HepG2 (cell line): ENCODE measurements around the gene SOCS1. TPM values are rescaled to one million over a fixed set of nuclear protein-coding genes. Genes with fewer than 3 reads are reported as not detected.

Experiments
- AGO2 ChIP-seq: fragments of 200-400 bp; formaldehyde crosslinking; optimal IDR thresholded peaks from 2 replicates; pipeline ENCODE3; 2017; ENCODE audit warnings: mild to moderate bottlenecking, low read depth, low read length, moderate library complexity
- AHDC1 ChIP-seq: sonication (generic); formaldehyde crosslinking; IDR thresholded peaks from 2 replicates; pipeline ENCODE4 v1.5.1; 2020; ENCODE audit warnings: mild to moderate bottlenecking, missing genetic modification reagents, borderline replicate concordance
- HNF4G ChIP-seq, 2 experiments: sonication (generic) in 1 of 2; formaldehyde crosslinking in 1 of 2; IDR thresholded peaks; 2 replicates each; pipeline versions ENCODE4 v1.4.0 to v1.6.1; 2011 to 2020; ENCODE audit warnings: borderline replicate concordance in 2 of 2, low read depth in 2 of 2, mild to moderate bottlenecking in 2 of 2, low read length in 1 of 2, missing genetic modification reagents in 1 of 2, moderate library complexity in 1 of 2
- PCBP2 ChIP-seq: fragments of 200-400 bp; formaldehyde crosslinking; optimal IDR thresholded peaks from 2 replicates; pipeline ENCODE3; 2018; ENCODE audit warnings: low read length, low read depth; ENCODE audit not compliant: poor library complexity, severe bottlenecking
- RAD21 ChIP-seq: fragments of 450-650 bp; formaldehyde crosslinking; IDR thresholded peaks from 2 replicates; pipeline ENCODE4 v1.5.0; 2020; ENCODE audit warnings: mild to moderate bottlenecking
- SMAD1 ChIP-seq: sonication (generic); formaldehyde crosslinking; IDR thresholded peaks from 2 replicates; pipeline ENCODE4 v1.4.0; 2020; ENCODE audit warnings: missing genetic modification reagents, low read depth, mild to moderate bottlenecking, borderline replicate concordance
- TBL1XR1 ChIP-seq: fragments of 150-350 bp; IDR thresholded peaks from 2 replicates; pipeline ENCODE4 v1.6.1; 2014; ENCODE audit warnings: borderline replicate concordance, low read length; ENCODE audit not compliant: partially characterized antibody
- ZEB1 ChIP-seq: IDR thresholded peaks from 2 replicates; pipeline ENCODE4 v1.6.1; 2012; ENCODE audit warnings: mild to moderate bottlenecking, low read depth, inconsistent platforms; ENCODE audit not compliant: insufficient replicate concordance
- ZNF230 ChIP-seq: sonication (generic); formaldehyde crosslinking; IDR thresholded peaks from 2 replicates; pipeline ENCODE4 v1.4.0; 2020; ENCODE audit warnings: mild to moderate bottlenecking, missing genetic modification reagents
- ZNF44 ChIP-seq: sonication (generic); formaldehyde crosslinking; IDR thresholded peaks from 2 replicates; pipeline ENCODE4 v1.5.1; 2020; ENCODE audit warnings: mild to moderate bottlenecking, missing genetic modification reagents
- ZNF781 ChIP-seq: sonication (generic); formaldehyde crosslinking; IDR thresholded peaks from 2 replicates; pipeline ENCODE4 v1.5.1; 2020; ENCODE audit warnings: borderline replicate concordance, mild to moderate bottlenecking, missing genetic modification reagents; ENCODE audit errors: not compliant biosample characterization
- ZNF850 ChIP-seq: sonication (generic); formaldehyde crosslinking; conservative IDR thresholded peaks from 2 replicates; pipeline ENCODE4 v1.9.0; 2021; ENCODE audit warnings: mild to moderate bottlenecking, missing genetic modification reagents
- polyA plus RNA-seq, 8 experiments: library from polyadenylated mRNA; depleted of rRNA in 3 of 8; stranded (reverse) in 7 of 8; unstranded in 1 of 8; fragments of >200 nt; fragmentation: Illumina TruSeq in 4 of 8; extraction: Trizol in 4 of 8; gene quantifications; 2 replicates each; pipeline versions ENCODE4 v1.2.1 to v1.2.3, GENCODE V29; 2011 to 2016; ENCODE audit warnings: low read depth in 4 of 8, missing spikeins in 1 of 8, mixed read lengths in 1 of 8; ENCODE audit not compliant: insufficient read depth in 1 of 8
- total RNA-seq, 5 experiments: library from RNA; depleted of rRNA; stranded (reverse); fragments of >200 nt; fragmentation: Illumina TruSeq; extraction: Trizol; gene quantifications; 2 replicates each; pipeline ENCODE4 v1.2.3, GENCODE V29; 2016; ENCODE audit warnings: low read depth in 1 of 5
- TF ChIP-seq, protein P1 (sequence below): sonication (generic); formaldehyde crosslinking; conservative IDR thresholded peaks from 2 replicates; pipeline ENCODE4 v1.4.0; 2020; ENCODE audit warnings: mild to moderate bottlenecking, missing genetic modification reagents, moderate library complexity
- TF ChIP-seq, protein P2 (sequence below): sonication (generic); formaldehyde crosslinking; IDR thresholded peaks from 2 replicates; pipeline ENCODE4 v1.4.0; 2020; ENCODE audit warnings: mild to moderate bottlenecking, missing genetic modification reagents

Gene SOCS1
- total and polyA plus RNA-seq, 2 of the 13 experiments (the other 11 are each of a cell fraction or from before 2014, with no cell fraction given): 5.3 to 6.3 TPM

DNA sequence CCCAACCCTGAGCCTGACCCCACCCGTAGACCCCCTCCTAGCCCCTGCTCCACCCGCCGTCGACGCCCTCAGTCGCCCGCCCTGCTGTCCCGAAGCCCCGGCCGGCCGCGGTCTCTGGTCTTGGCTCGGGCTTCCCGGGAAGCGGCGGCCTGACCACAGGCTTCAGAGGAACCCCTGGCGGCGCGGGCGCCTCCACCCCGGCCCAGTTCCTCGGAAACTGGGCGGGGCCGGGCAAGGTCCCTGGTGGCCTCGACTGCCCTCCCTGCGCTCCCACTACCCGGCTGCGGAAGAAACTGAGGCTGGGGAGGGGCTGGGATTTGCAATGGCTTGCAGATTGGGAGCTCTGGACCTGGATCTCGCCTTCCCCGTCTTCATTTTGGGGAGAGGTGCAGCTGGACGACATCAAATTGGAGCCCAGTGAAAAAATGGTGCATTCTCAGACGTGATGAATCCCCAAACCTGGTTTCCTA, 692 bp upstream of the SOCS1 start (continued):
- TF ChIP-seq, protein P1, sequence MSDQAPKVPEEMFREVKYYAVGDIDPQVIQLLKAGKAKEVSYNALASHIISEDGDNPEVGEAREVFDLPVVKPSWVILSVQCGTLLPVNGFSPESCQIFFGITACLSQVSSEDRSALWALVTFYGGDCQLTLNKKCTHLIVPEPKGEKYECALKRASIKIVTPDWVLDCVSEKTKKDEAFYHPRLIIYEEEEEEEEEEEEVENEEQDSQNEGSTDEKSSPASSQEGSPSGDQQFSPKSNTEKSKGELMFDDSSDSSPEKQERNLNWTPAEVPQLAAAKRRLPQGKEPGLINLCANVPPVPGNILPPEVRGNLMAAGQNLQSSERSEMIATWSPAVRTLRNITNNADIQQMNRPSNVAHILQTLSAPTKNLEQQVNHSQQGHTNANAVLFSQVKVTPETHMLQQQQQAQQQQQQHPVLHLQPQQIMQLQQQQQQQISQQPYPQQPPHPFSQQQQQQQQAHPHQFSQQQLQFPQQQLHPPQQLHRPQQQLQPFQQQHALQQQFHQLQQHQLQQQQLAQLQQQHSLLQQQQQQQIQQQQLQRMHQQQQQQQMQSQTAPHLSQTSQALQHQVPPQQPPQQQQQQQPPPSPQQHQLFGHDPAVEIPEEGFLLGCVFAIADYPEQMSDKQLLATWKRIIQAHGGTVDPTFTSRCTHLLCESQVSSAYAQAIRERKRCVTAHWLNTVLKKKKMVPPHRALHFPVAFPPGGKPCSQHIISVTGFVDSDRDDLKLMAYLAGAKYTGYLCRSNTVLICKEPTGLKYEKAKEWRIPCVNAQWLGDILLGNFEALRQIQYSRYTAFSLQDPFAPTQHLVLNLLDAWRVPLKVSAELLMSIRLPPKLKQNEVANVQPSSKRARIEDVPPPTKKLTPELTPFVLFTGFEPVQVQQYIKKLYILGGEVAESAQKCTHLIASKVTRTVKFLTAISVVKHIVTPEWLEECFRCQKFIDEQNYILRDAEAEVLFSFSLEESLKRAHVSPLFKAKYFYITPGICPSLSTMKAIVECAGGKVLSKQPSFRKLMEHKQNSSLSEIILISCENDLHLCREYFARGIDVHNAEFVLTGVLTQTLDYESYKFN: 0 out of 2 replicates have a peak, but pooled peaks have one; percentile 26
- TF ChIP-seq ZNF781 (CRISPR knock-in tag): peak; percentile 65
- TF ChIP-seq ZNF44: peak; percentile 36; the same call in 1 of the 2 replicates
- TF ChIP-seq PCBP2: peak; percentile 15
- peak; percentile 58; the same call in 1 of the 2 replicates for TF ChIP-seq HNF4G (IDR thresholded peaks at IDR 0.05; ENCODE audit: borderline replicate concordance, low read depth, low read length)
- TF ChIP-seq HNF4G (CRISPR knock-in tag; IDR thresholded peaks at IDR 0.05; ENCODE audit: borderline replicate concordance, low read depth): no peak; the same call in 1 of the 2 replicates
- TF ChIP-seq SMAD1 (CRISPR knock-in tag): no peak
- TF ChIP-seq, protein P2, sequence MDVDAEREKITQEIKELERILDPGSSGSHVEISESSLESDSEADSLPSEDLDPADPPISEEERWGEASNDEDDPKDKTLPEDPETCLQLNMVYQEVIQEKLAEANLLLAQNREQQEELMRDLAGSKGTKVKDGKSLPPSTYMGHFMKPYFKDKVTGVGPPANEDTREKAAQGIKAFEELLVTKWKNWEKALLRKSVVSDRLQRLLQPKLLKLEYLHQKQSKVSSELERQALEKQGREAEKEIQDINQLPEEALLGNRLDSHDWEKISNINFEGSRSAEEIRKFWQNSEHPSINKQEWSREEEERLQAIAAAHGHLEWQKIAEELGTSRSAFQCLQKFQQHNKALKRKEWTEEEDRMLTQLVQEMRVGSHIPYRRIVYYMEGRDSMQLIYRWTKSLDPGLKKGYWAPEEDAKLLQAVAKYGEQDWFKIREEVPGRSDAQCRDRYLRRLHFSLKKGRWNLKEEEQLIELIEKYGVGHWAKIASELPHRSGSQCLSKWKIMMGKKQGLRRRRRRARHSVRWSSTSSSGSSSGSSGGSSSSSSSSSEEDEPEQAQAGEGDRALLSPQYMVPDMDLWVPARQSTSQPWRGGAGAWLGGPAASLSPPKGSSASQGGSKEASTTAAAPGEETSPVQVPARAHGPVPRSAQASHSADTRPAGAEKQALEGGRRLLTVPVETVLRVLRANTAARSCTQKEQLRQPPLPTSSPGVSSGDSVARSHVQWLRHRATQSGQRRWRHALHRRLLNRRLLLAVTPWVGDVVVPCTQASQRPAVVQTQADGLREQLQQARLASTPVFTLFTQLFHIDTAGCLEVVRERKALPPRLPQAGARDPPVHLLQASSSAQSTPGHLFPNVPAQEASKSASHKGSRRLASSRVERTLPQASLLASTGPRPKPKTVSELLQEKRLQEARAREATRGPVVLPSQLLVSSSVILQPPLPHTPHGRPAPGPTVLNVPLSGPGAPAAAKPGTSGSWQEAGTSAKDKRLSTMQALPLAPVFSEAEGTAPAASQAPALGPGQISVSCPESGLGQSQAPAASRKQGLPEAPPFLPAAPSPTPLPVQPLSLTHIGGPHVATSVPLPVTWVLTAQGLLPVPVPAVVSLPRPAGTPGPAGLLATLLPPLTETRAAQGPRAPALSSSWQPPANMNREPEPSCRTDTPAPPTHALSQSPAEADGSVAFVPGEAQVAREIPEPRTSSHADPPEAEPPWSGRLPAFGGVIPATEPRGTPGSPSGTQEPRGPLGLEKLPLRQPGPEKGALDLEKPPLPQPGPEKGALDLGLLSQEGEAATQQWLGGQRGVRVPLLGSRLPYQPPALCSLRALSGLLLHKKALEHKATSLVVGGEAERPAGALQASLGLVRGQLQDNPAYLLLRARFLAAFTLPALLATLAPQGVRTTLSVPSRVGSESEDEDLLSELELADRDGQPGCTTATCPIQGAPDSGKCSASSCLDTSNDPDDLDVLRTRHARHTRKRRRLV (CRISPR knock-in tag): no peak
- TF ChIP-seq RAD21 (CRISPR knock-in tag): no peak
- TF ChIP-seq ZNF850 (CRISPR knock-in tag): peak; percentile 97; the same call in 1 of the 2 replicates
- TF ChIP-seq ZNF230: no peak
- no peak for TF ChIP-seq ZEB1
- peak; percentile 71 for TF ChIP-seq AHDC1 (CRISPR knock-in tag)
- peak; percentile 96 for TF ChIP-seq AGO2
- TF ChIP-seq TBL1XR1: no peak
